DOHH2 (cell line): ENCODE results near the gene TBC1D10A.

Experiments used
- EZH2phosphoT487 ChIP-seq: fragments of 200-600 bp; sonication (generic); IDR thresholded peaks from 2 replicates; pipeline ENCODE4 v1.6.1; 2017; ENCODE audit warnings: borderline replicate concordance, mild to moderate bottlenecking, antibody characterized with exemption, low read length, moderate library complexity, mixed read lengths
- TF ChIP-seq, protein P1 (sequence below): fragments of 200-600 bp; sonication (generic); IDR thresholded peaks from one replicate; pipeline ENCODE4 v1.5.1; 2014; ENCODE audit warnings: antibody characterized with exemption, mild to moderate bottlenecking, low read depth, low read length; ENCODE audit not compliant: poor library complexity, severe bottlenecking

DNA sequence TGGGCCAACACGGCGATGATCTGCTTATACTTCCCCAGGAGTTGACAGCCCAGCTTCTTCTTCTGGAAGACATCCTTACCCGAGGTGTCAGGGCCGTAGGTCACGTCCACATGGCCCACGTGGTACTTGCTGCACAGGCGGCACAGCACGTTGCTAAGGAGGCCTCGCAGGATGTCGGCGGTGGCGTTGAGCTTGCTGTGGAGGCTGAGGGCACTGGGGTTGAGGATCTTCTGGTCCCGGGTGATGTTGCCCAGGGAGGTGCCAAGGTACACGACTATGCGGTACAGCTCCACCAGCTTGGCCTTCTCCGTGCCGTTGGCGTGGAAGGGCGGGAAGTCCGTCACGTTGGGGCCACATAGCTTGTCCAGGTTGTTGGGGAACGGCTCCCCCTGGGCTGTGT lies 83.1 kb downstream of the TBC1D10A start:
- TF ChIP-seq, protein P1, sequence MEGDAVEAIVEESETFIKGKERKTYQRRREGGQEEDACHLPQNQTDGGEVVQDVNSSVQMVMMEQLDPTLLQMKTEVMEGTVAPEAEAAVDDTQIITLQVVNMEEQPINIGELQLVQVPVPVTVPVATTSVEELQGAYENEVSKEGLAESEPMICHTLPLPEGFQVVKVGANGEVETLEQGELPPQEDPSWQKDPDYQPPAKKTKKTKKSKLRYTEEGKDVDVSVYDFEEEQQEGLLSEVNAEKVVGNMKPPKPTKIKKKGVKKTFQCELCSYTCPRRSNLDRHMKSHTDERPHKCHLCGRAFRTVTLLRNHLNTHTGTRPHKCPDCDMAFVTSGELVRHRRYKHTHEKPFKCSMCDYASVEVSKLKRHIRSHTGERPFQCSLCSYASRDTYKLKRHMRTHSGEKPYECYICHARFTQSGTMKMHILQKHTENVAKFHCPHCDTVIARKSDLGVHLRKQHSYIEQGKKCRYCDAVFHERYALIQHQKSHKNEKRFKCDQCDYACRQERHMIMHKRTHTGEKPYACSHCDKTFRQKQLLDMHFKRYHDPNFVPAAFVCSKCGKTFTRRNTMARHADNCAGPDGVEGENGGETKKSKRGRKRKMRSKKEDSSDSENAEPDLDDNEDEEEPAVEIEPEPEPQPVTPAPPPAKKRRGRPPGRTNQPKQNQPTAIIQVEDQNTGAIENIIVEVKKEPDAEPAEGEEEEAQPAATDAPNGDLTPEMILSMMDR, result no peak
- no peak for TF ChIP-seq EZH2phosphoT487
